Measurements from ENCODE around the gene SHANK1.
A peak's percentile ranks its signal among the peaks of the same experiment; 100 is the strongest.

Gene SHANK1

DNA sequence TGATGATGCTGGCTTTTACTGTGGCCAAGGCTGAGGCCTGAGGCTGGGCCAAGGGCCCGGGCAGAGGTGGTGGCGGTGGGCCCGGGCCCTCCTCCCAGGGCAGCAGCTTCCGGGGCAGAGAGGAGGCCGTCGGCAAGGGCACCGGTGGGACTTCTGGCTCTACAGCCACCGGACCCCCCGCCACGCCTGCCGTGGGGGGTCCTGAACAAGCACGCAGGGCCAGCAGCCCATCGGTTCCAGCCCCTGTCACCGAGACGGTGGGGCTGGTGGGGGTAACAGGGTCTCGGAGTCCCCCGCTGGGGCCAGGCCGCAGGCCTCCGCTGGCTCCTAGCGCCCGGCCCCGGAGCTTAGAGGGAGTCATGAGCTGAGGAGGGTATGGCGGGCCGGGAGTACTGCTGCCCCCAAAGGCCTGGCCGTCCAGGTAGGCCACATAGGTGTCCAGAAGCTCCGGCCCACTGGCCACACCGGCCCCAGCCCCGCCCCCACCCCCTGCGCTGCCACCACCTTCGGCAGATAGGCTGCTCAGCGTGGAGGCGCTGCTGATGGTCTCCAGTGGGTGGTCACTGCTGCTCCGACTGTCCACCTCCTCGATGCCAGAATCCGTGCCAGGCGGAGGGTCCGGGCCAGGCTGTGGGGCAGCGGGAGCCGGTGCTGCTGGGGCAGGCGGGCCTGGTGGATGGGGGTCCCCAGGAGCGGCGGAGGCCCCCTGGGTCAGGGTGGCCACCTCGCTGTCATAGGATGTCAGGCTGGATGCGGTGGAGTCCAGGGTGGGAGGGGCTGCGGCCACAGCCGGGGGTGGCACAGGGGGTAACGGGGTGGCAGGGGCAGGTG is 53.0 kb downstream of the SHANK1 start:
- Histone ChIP-seq H4K20me1 (ENCODE audit: insufficient read depth, low read length, poor library complexity, severe bottlenecking) (no peaks in the 10 kb centered on the region), H3K4me3 (ENCODE audit: low read length, poor library complexity, severe bottlenecking) (no peak overlapping the region), H3K27me3 (ENCODE audit: insufficient read depth, low read length, poor library complexity, severe bottlenecking) (no peaks in the 10 kb centered on the region), H3K4me1 (ENCODE audit: insufficient read depth, low read length, poor library complexity, severe bottlenecking) (no peaks in the 10 kb centered on the region), H2AFZ (ENCODE audit: low read length) (no peak overlapping the region), H3K9me2 (replicated peaks; ENCODE audit: low read depth, low read length) (no peaks in the 10 kb centered on the region), H3K36me3 (ENCODE audit: insufficient read depth, low read length) (no peaks in the 10 kb centered on the region), H3K79me2 (ENCODE audit: insufficient read depth, low read length) (no peaks in the 10 kb centered on the region), H3K9ac (ENCODE audit: low read depth, low read length, poor library complexity, severe bottlenecking) (no peak overlapping the region), H3K4me2 (ENCODE audit: low read depth, low read length, poor library complexity, severe bottlenecking) (no peak overlapping the region), H3F3A (ENCODE audit: low read depth) (no peaks in the 10 kb centered on the region), H3K9me3 (ENCODE audit: insufficient read depth, low read depth, low read length) (no peaks in the 10 kb centered on the region)
- TF ChIP-seq, protein P1, sequence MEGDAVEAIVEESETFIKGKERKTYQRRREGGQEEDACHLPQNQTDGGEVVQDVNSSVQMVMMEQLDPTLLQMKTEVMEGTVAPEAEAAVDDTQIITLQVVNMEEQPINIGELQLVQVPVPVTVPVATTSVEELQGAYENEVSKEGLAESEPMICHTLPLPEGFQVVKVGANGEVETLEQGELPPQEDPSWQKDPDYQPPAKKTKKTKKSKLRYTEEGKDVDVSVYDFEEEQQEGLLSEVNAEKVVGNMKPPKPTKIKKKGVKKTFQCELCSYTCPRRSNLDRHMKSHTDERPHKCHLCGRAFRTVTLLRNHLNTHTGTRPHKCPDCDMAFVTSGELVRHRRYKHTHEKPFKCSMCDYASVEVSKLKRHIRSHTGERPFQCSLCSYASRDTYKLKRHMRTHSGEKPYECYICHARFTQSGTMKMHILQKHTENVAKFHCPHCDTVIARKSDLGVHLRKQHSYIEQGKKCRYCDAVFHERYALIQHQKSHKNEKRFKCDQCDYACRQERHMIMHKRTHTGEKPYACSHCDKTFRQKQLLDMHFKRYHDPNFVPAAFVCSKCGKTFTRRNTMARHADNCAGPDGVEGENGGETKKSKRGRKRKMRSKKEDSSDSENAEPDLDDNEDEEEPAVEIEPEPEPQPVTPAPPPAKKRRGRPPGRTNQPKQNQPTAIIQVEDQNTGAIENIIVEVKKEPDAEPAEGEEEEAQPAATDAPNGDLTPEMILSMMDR (conservative IDR thresholded peaks at IDR 0.05; ENCODE audit: low read length) = no peak
- no peak for TF ChIP-seq EZH2phosphoT487 (IDR thresholded peaks at IDR 0.05; ENCODE audit: borderline replicate concordance)

DNA sequence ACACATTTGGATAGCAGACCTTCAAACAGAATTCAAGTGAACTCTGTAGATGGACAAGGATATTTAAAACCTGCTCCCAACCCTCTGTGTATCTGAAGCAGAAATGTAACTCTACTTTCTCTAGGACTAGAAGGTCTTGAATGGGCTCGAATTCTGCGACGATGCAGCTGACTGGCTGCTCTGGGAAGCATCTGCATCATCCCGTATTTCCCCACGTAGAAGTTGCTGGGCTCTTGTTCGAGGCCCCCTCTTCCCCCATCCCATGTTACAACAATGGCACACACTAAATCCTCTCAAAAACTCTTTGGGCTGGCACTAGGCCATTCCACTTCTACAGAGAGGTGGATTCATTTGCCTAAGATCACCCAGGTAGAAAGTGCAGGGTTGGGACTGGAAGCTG is 55.4 kb downstream of the SHANK1 start:
- Histone ChIP-seq H3K79me2 (ENCODE audit: insufficient read depth, low read length) (no peaks in the 10 kb centered on the region), H3K4me2 (ENCODE audit: low read depth, low read length, poor library complexity, severe bottlenecking) (no peak overlapping the region), H4K20me1 (ENCODE audit: insufficient read depth, low read length, poor library complexity, severe bottlenecking) (no peaks in the 10 kb centered on the region), H3K27me3 (ENCODE audit: insufficient read depth, low read length, poor library complexity, severe bottlenecking) (no peaks in the 10 kb centered on the region), H3K9me2 (replicated peaks; ENCODE audit: low read depth, low read length) (no peaks in the 10 kb centered on the region), H3K9ac (ENCODE audit: low read depth, low read length, poor library complexity, severe bottlenecking) (no peak overlapping the region), H3F3A (ENCODE audit: low read depth) (no peaks in the 10 kb centered on the region), H2AFZ (ENCODE audit: low read length) (no peak overlapping the region), H3K4me1 (ENCODE audit: insufficient read depth, low read length, poor library complexity, severe bottlenecking) (no peaks in the 10 kb centered on the region), H3K4me3 (ENCODE audit: low read length, poor library complexity, severe bottlenecking) (no peak overlapping the region), H3K36me3 (ENCODE audit: insufficient read depth, low read length) (no peaks in the 10 kb centered on the region), H3K9me3 (ENCODE audit: insufficient read depth, low read depth, low read length) (no peaks in the 10 kb centered on the region)
- TF ChIP-seq, protein P1 (conservative IDR thresholded peaks at IDR 0.05; ENCODE audit: low read length) = no peak
- TF ChIP-seq EZH2phosphoT487 (IDR thresholded peaks at IDR 0.05; ENCODE audit: borderline replicate concordance) = no peak

DNA sequence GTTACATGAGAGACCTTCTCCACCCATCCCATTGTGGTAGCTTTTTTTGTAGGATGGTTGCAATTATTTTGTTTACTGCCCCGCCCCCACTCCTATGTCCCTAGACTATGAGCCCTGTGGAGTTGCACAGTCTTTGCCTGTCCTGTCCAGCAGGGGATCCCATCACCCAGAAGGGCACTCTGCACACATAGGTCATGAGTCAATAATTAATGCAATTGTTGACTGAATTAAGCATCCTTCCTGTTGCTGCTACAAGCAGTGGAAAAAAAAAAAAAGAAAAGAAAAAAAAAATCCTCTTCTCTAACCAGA is 56.2 kb downstream of the SHANK1 start:
- Histone ChIP-seq H2AFZ (ENCODE audit: low read length) (no peak overlapping the region), H3K27me3 (ENCODE audit: insufficient read depth, low read length, poor library complexity, severe bottlenecking) (no peaks in the 10 kb centered on the region), H3K79me2 (ENCODE audit: insufficient read depth, low read length) (no peaks in the 10 kb centered on the region), H3K4me1 (ENCODE audit: insufficient read depth, low read length, poor library complexity, severe bottlenecking) (no peaks in the 10 kb centered on the region), H3K4me3 (ENCODE audit: low read length, poor library complexity, severe bottlenecking) (no peak overlapping the region), H3K4me2 (ENCODE audit: low read depth, low read length, poor library complexity, severe bottlenecking) (no peak overlapping the region), H3K36me3 (ENCODE audit: insufficient read depth, low read length) (no peaks in the 10 kb centered on the region), H3F3A (ENCODE audit: low read depth) (no peaks in the 10 kb centered on the region), H3K9me3 (ENCODE audit: insufficient read depth, low read depth, low read length) (no peaks in the 10 kb centered on the region), H4K20me1 (ENCODE audit: insufficient read depth, low read length, poor library complexity, severe bottlenecking) (no peaks in the 10 kb centered on the region), H3K9me2 (replicated peaks; ENCODE audit: low read depth, low read length) (no peaks in the 10 kb centered on the region), H3K9ac (ENCODE audit: low read depth, low read length, poor library complexity, severe bottlenecking) (no peak overlapping the region)
- TF ChIP-seq, protein P1 (conservative IDR thresholded peaks at IDR 0.05; ENCODE audit: low read length) = peak; percentile 36
- no peak for TF ChIP-seq EZH2phosphoT487 (IDR thresholded peaks at IDR 0.05; ENCODE audit: borderline replicate concordance)
